T-helper 22 cell (primary cell): ENCODE results near the gene CSF1.

Experiments
- DNase-seq: peaks from one replicate; pipeline ENCODE4 v3.0.0-alpha.2; 2020; ENCODE audit warnings: low read depth

The CSF1 gene

DNA sequence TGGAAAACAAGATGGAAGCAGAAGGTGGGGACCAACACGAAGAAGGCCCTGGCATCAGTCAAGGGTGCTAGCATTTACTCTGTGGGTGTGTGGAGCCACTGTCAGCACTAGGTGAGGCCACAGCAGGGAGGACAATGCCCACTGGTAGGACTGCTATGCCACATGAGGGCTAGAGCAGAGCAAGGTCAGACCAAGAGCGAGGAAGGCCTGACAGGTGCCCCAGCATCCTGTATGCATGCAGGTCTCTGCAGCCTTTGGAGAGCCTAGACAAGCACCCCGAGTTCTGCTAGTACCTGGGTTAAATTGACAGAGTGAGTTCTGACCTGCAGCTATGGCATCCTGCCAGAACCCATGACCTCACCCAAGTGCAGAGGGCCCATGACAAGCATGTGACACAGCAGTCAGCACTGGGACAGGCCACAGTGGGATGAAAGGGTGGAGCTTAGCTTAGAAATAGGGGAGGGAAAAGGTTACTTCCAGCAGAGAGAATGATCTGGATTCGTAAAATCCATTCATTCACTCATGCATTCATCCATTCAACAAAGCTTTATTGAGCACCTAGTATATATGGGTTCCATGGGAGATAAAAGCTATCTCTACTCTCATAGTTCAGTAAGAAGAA, 9.0 kb upstream of the CSF1 start:
- DNase-seq = no peak

GRCh38 chr1:109902204-109902985, 8.3 kb upstream of the CSF1 start:
- DNase-seq = no peak

DNA sequence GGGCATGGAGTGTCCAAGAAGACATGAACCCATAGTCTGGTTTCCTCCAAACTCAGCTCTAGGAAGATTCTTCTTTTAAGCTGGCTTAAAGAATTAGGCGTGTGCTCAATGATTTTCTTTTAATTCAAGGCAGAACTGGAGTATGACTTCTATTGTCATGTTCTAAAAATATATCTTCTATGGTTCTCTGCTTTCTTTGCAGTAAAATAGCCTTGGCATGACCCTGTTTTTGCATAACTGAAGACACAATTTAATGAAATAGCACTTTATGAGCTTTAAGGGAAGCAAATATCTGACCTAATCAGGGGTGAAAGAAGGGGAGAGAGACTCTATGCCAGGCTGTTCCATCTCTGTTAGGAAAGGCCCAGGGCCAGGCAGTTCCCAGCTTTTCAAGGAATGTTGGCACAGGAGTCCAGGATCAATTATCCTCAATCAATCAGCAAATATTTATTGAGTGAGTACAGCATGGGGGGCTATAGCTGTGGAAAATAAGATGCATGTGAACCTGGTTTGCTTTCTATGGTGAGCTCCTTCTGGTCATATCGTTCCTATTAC, 7.2 kb upstream of the CSF1 start:
- DNase-seq = no peak

DNA sequence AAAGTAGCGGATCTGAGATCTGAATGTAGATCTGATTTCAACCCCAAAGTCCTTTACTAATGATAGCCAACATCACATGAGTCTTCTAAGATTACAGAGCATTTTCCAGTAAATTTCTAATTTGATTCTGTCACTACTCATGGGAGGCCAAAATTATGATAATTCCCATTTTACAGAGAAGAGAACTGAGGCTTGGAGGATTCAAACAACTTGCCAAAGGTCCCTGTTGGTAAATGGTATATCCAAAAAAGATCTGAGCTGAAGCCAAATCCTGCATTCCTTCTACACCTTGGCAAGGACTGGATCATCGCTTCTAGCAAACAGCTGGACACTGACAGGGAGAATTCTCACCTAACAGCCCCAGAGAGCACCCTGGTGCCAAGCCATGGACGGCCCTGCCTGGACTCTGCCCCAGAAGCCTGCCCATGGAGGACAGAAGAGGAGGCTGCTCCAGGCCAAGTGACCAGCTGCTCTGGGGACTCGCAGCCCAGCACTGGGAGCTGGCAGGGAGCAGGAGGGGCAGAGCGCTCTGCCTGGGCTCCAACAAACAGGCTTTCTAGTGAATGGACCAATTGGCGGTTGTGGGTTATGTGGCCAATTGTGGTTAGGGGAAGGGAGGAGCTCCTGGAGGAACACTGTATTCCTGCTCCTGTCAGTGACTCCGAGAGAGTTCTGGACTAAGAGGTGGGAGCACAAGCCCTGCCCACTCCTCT, 6.4 kb upstream of the CSF1 start:
- DNase-seq = no peak

DNA sequence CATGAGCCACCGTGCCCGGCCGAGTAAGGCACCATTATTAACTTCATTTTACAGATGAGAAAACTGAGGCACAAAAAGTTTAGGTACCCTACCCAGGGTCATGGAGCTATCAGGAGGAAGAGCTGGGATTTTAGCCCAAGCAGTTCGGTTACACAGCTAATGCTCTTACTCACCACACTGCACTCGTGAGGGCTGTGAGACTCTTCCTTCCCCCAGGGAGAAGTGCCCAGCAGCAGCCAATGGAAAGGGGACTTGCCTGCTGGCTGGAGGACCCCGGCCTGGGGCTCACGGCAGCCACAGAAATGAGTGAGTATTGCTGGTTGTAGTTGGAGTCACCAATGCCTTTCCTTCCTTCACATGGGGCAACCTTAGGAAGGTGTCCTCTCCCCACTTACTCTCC, 5.2 kb upstream of the CSF1 start:
- no peak for DNase-seq

GRCh38 chr1:109906160-109906838, 4.3 kb upstream of the CSF1 start:
- DNase-seq = peak; percentile 6

GRCh38 chr1:109906839-109907180, 3.8 kb upstream of the CSF1 start:
- DNase-seq = no peak

DNA sequence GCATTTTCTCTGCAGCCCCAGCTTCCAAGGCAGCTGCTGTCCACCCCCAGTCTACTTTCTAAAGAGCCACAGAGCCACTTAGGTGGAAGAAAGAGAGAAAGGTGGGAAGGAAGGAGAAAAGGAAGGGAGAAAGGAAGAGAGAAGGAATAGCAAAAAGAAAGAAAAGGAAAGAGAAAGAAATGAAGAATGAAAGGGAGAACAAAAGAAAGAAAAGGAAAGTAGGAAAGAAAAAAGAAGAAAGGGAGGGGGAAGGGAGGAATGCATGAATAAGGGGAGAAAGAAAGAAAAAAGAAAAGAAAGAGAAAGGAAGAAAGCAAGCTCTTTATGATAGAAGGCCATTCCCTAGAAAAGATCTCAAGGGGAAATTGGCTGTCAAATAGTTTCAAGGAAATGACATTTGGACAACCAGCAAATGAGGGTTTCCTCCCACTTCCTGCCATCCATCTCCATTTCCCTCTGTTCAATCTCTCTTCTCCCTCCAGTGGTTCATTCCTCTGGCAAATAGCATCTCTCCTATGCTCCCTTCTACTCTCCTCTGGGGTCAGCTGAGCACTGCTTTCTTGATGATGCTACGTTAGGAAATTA, 3.4 kb upstream of the CSF1 start:
- no peak for DNase-seq

GRCh38 chr1:109908836-109909235, 1.8 kb upstream of the CSF1 start:
- DNase-seq = no peak

GRCh38 chr1:109909561-109909960, 1.1 kb upstream of the CSF1 start:
- no peak for DNase-seq

GRCh38 chr1:109910963-109911798, 532 bp downstream of the CSF1 start:
- no peak for DNase-seq

DNA sequence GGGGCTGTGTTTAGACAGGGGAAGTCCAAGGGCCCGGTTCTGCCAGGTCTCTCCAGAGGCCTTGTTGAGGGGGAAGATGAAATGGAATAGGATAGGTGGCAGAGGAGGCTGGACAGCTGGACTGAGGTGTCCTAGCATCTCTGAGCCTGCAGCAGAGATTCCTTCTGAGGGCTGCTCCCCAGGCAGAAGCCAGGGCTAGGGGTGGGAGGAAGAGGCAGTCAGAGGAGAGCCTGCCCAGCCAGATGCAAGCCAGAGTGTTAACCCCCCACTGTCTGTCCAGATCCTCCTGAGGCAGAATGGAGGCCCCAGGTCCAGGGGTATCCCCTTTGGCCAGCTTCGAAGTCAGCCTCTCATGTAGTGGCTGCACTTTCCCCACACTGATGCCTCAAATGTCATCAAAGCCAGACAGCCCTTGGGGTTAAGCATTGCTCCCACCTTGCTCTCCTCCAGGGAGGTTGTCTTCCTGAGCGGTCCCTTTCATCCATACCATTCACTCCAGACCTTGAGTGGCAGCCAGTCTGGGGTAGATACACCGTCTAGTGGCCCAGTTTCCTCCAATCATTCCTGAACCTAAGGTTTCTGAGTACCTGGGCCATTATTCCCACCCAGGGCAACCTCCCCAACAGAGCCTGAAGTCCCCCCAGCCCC, 1.7 kb downstream of the CSF1 start:
- no peak for DNase-seq

DNA sequence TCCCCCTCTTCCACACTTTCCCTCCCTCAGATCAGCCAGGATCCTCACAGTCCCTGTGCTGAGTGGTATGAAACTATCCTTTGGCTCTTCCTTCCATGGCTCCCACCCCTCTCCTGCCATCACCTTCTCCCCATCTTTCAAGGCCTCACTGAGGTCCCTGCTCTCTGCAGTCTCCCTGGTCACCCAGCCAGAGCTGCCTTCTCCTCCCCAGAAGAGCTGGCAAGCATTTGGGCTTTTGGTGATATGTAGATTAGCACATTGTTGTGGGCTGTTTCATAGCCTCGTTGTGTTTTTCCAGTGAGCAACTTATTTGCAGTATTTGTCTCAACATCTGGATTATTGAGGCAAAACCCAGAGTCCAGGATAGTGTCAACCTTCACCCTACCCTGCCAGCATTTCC, 2.2 kb downstream of the CSF1 start:
- no peak for DNase-seq

GRCh38 chr1:109913360-109913879, 2.8 kb downstream of the CSF1 start:
- no peak for DNase-seq

- DNase-seq = no peak
These were observed 4.1 kb downstream of the CSF1 start for GRCh38 chr1:109914587-109915240.

GRCh38 chr1:109917051-109917767, 6.6 kb downstream of the CSF1 start:
- DNase-seq = no peak

DNA sequence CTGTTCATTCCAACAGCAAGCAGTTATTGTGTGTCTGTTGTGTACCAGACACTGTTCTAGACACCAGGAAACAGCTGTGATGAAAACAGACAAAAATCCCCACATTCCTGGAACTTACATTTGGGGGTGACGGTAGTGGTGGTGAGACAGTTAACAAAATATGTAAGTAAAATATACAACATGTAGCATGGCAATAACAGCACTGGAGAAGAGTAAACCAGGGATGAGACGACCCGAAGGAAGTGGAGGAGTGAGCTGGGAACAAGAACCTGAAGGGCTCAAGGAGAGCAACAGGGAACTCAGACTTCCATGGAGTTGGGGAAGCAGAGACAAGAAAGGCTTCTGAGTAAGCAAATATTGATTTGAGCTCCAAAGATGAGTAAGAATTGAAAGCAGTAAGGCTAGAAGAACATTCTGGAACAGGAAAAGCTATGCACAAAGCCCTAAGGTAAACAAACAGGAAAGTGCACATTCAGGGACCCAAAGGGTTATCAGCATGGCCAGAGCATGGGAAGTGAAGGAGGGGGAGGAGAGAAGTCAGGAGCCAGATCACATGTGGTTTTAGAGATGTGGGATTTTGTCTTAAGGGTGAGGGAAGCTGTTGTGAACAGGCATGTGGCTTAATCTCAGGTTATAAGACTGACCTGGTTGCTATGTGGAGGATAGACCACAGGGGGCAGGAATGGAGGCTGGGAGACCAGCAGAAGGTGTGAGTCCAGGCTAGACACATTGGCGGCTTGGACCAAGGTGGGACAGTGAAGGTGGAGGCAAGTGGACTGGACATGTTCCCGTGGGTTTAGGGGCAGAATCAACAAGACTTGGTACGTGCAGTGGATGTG, 7.3 kb downstream of the CSF1 start:
- DNase-seq = no peak

DNA sequence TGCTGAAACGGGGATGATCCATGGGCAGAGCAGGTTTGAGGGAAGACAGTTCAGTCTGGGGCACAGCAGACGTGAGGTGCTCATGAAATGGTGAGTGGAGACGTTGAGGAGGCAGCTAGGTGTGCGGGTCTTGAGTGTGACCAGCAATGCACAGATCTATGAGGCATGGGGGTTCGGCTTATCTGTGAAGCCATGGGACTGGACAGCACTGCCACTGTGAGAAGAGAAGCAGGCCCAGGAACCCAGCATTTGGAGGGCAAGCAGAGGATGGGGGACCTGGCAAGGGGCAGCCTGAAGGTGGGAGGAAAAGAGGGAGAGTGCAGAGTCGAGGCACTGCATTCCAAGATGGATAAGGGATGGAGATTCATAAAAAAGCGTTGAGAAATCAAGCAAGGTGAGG, 8.0 kb downstream of the CSF1 start:
- no peak for DNase-seq
